ENCODE data around the gene TNS1. TPM values are rescaled to one million over a fixed set of nuclear protein-coding genes. Genes with fewer than 3 reads are reported as not detected.
A peak's percentile ranks its signal among the peaks of the same experiment; 100 is the strongest.

Gene TNS1
- total RNA-seq, 1 experiment from 2014 or later: 4.5 TPM

- TF ChIP-seq MXD4 (CRISPR knock-in tag; IDR thresholded peaks at IDR 0.05; ENCODE audit: borderline replicate concordance): no peak
- no peak for TF ChIP-seq IRF1 (CRISPR knock-in tag; IDR thresholded peaks at IDR 0.05)
- TF ChIP-seq FOXJ3 (CRISPR knock-in tag; IDR thresholded peaks at IDR 0.05; ENCODE audit: borderline replicate concordance): no peak
- TF ChIP-seq ZNF138 (CRISPR knock-in tag; conservative IDR thresholded peaks at IDR 0.05): no peak
- TF ChIP-seq JUN (CRISPR knock-in tag; IDR thresholded peaks at IDR 0.05): no peak
- TF ChIP-seq NFE2L1 (CRISPR knock-in tag; IDR thresholded peaks at IDR 0.05): no peak
- TF ChIP-seq CDX4 (CRISPR knock-in tag; IDR thresholded peaks at IDR 0.05; ENCODE audit: borderline replicate concordance): no peak
- TF ChIP-seq ZNF512 (CRISPR knock-in tag; IDR thresholded peaks at IDR 0.05; ENCODE audit: borderline replicate concordance): no peak
- TF ChIP-seq ATF3 (CRISPR knock-in tag; conservative IDR thresholded peaks at IDR 0.05): no peak
- no peak for TF ChIP-seq ZNF416 (CRISPR knock-in tag; IDR thresholded peaks at IDR 0.05)
- TF ChIP-seq NR1H2 (CRISPR knock-in tag; IDR thresholded peaks at IDR 0.05): no peak
- TF ChIP-seq AFF4 (CRISPR knock-in tag; IDR thresholded peaks at IDR 0.05; ENCODE audit: borderline replicate concordance): no peak
- no peak for TF ChIP-seq ZMAT4 (CRISPR knock-in tag; IDR thresholded peaks at IDR 0.05)
- no peak for TF ChIP-seq AR (CRISPR knock-in tag; IDR thresholded peaks at IDR 0.05)
These were observed 13.4 kb downstream of the TNS1 start (continued) for GRCh38 chr2:217989221-217989948.

- DNase-seq (ENCODE audit: low spot score): no peak
- POLR2A ChIA-PET: interaction anchor here (1.0 kb wide), 1 partner anchor 9 kb away, joined by 3 read pairs; no protein-coding TSS in a partner anchor
- peaks cover 20% of the 10 kb centered on the region for H3K4me1 Mint-ChIP-seq
- peak overlapping the region; percentile 65 for H3K4me3 Mint-ChIP-seq
- ATAC-seq: peak; percentile 4
- H3K27me3 Mint-ChIP-seq (ENCODE audit: low read depth): no peaks in the 10 kb centered on the region
- TF ChIP-seq SMAD4 (CRISPR knock-in tag; IDR thresholded peaks at IDR 0.05): no peak
- TF ChIP-seq ZSCAN18 (CRISPR knock-in tag; IDR thresholded peaks at IDR 0.05): 0 out of 2 replicates have a peak, but pooled peaks have one; percentile 18
- no peak for TF ChIP-seq NFE2L1 (CRISPR knock-in tag; IDR thresholded peaks at IDR 0.05)
- no peak for TF ChIP-seq AR (CRISPR knock-in tag; IDR thresholded peaks at IDR 0.05)
- no peak for TF ChIP-seq ZNF423 (CRISPR knock-in tag; IDR thresholded peaks at IDR 0.05)
- CTCF ChIA-PET: interaction anchor here (0.6 to 3.9 kb wide), 16 partner anchors 10 to 203 kb away, joined by 3 to 55 read pairs (median 5); partner anchors contain the start of gene RUFY4
- H3K27ac Mint-ChIP-seq: peak overlapping the region; percentile 98
- H3K36me3 Mint-ChIP-seq: no peaks in the 10 kb centered on the region
- H3K9me3 Mint-ChIP-seq: no peaks in the 10 kb centered on the region
These were observed 14.0 kb downstream of the TNS1 start for GRCh38 chr2:217988840-217989204.

All from WTC11 (cell line).